Cardiac septum (tissue), 1 donor: Measurements from ENCODE around the gene HS3ST3B1. TPM values are rescaled to one million over a fixed set of nuclear protein-coding genes. Genes with fewer than 3 reads are reported as not detected.

Experiments used
- DNase-seq: peaks from one replicate; pipeline ENCODE4 v3.0.0-alpha.2; 2020; ENCODE audit warnings: low spot score
- intact Hi-C: fragments of 100-400 bp; cut with DNase I; formaldehyde crosslinking; loops from one replicate; pipeline ENCODE4 v1.14.0; 2022
- total RNA-seq: library from RNA; stranded (reverse); fragmentation: NEBNext Ultra II Directional; extraction: Animal tissue kit (Norgen Biotek cat#: 25700); gene quantifications from one replicate; pipeline ENCODE4 v1.2.1, GENCODE V29; 2021
- donor health status: DM: no; HTN: no; CAD: no.

The HS3ST3B1 gene
- total RNA-seq, 1 donor from 2014 or later = 2.6 TPM

DNA sequence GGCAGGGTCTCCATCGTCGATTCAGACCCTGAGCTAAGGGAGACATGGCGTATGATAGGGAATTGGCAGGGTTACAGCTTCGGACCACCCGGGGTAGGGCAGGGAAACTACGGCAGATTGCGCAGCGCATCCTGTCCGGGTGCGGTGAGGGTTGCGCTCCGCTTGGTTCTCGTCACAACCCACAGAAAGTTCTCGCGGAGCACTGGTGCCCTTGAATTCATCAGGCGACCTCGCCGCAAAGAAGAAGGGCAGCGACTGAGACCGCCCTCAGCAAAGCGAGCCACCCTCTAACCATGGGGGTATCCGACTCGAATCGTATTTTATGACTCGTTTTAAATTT, 1.2 kb downstream of the HS3ST3B1 start:
- intact Hi-C loops = loop anchor here (2.0 to 10.0 kb wide), 2 partner anchors 707 to 957 kb away; no protein-coding TSS in a partner anchor
- no peak for DNase-seq

DNA sequence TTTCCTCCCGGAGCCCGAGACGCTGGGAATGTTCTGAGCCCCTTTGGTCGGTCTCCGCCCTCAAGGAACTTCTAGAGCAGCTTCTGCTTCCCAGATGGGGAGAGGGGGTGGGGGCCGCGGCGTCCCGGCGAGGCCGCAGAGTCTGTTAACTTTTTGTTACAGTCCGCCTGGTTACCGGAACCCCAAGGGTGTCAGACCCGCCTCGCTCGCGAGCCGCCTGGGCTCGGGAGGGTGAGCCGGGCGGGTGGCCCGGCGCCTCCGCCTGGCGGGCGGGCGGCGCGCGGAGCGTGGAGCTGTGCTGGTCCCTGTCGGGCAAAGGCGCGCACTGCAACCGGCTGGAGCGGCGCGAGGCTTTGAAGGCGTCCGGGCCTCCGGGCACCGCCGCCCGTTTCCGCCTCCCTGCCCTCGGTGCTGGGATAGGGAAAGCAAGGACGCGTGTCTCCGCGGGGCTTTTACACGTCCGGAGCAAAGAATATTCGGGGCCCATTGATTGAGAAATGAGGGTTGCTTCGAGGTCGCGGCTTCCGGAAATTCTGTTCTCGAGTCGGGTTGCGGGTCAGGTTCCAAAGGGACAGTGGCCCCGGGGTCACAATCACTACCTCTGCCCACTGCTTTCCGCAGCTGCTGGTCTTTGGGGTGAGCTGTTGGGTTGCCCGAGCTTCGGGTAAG, 1.7 kb downstream of the HS3ST3B1 start:
- DNase-seq = peak; percentile 94
- intact Hi-C loops = loop anchor here (2.0 to 10.0 kb wide), 2 partner anchors 708 to 958 kb away; no protein-coding TSS in a partner anchor

- intact Hi-C loops = loop anchor here (2.0 to 10.0 kb wide), 2 partner anchors 709 to 959 kb away; no protein-coding TSS in a partner anchor
- no peak for DNase-seq
Observed at GRCh38 chr17:14303343-14304221, 2.7 kb downstream of the HS3ST3B1 start.

DNA sequence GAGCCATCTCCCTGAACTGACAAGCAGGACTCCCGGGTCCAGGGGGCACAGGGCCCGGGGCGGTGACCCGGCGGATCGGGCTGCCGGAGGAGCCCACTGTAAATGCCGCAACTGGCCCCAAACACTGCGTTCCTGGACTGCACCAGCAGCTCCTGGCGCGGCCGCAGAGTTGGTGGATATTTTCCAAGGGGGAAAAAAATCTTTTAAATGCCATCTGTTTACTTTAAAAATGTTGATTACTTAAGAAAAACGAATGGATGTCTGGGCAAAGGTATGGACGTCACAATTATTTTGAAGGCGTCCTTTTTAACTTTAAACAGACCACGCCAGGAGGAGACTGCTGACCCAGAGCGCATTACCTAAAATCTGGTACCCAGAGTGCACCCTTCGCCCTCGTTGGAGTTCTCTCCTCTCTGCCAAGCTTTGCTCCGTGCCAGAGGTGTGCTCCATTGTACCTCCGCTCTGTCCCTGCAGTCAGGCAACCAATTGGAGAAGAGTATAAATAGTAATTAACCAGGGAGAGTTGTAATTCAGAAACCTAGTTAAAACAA, 3.4 kb downstream of the HS3ST3B1 start:
- intact Hi-C loops = loop anchor here (10.0 kb wide), 1 partner anchor 959 kb away; no protein-coding TSS in a partner anchor
- no peak for DNase-seq

GRCh38 chr17:14304773-14305517, 4.1 kb downstream of the HS3ST3B1 start:
- DNase-seq = no peak
- intact Hi-C loops = loop anchor here (10.0 kb wide), 1 partner anchor 960 kb away; no protein-coding TSS in a partner anchor

- DNase-seq = no peak
- intact Hi-C loops = loop anchor here (10.0 kb wide), 1 partner anchor 961 kb away; no protein-coding TSS in a partner anchor
Observed at GRCh38 chr17:14305785-14306496, 5.1 kb downstream of the HS3ST3B1 start.

- DNase-seq = no peak
- intact Hi-C loops = loop anchor here (10.0 kb wide), 1 partner anchor 962 kb away; no protein-coding TSS in a partner anchor
Observed at GRCh38 chr17:14306596-14306995, 5.7 kb downstream of the HS3ST3B1 start.

- intact Hi-C loops = loop anchor here (10.0 kb wide), 1 partner anchor 963 kb away; no protein-coding TSS in a partner anchor
- no peak for DNase-seq
Observed at GRCh38 chr17:14307560-14308024, 6.7 kb downstream of the HS3ST3B1 start.

DNA sequence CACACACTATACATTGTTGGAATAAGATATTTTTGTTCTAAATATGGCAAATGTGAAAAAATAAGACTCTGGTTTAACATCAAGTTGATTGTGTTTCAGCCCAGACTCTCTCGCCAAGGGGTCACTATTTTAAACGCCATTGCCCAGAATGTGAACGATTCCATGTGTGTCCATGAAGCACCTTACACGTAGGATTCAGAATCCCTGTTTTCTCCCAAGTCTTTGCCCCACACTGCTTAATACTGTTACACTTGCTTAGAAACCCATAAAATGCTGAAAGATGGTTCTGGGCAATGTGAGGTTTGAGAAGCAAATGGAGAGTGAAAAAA, 7.7 kb downstream of the HS3ST3B1 start:
- no peak for DNase-seq
- intact Hi-C loops = loop anchor here (10.0 kb wide), 1 partner anchor 964 kb away; no protein-coding TSS in a partner anchor

DNA sequence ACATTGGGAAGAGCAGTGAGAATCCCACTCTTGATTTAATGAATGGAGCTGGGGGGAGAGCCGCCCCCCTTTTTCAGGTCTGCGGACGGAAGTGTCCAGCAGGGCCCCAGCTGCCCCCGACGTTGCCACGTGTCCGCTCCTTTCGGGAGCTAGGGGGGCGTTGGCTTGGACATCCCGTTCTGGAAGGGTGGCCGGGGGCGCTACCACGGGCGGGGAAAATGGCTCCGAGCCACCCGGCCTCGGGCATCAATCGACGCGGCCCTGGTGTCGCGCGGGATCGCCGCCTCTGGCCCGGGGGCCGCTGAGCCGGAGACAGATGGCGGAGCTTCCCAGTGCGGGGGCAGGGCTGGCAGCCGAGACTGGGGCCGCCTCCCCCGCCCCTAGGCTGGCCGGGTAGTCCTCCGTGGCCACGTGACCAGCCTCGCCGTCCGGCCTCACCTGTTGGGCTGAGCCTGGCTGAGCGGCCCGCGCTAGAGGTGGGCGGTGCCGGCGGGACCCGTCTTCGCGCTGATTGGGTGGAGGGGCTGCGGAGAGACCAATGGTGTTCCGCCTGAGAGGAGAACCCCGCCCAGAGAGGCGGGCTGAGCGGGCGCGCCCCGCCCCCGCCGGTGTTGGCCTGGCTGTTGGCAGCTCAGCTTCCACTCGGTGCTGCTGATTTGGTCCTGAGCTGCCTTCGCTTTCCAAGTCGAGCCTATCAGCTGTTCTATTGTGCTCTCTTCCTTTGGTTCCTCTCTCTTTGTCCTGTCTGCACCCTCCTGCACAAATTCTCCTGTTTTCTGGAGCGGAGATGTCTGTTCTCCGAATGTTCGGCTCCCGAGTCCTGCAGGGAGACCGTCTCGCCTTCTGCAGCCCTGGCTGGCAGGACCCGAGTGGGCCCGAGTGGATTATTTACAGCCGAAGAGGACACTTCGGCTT, 8.3 kb downstream of the HS3ST3B1 start:
- intact Hi-C loops = loop anchor here (10.0 kb wide), 1 partner anchor 964 kb away; no protein-coding TSS in a partner anchor
- DNase-seq = peak; percentile 97

DNA sequence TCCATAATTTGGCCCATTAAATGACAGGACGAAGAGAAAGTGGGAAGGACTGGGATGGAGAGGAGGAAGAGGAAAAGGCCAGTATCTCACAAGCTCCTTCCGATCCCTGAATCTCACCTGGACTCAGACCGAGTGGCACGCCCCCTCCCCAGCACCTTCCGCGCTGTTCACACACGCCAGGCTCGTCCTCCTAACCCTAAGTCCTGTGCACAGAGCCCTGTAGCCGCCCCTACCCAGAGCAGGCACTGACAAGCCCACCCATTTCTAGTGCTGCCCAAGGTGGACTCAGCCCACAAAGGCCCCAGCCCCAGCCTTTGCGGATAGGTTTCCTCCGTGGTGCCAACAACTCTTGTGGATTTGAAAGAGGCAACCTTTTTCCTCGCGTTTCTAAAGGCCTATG, 9.2 kb downstream of the HS3ST3B1 start:
- intact Hi-C loops = no loop called here

DNA sequence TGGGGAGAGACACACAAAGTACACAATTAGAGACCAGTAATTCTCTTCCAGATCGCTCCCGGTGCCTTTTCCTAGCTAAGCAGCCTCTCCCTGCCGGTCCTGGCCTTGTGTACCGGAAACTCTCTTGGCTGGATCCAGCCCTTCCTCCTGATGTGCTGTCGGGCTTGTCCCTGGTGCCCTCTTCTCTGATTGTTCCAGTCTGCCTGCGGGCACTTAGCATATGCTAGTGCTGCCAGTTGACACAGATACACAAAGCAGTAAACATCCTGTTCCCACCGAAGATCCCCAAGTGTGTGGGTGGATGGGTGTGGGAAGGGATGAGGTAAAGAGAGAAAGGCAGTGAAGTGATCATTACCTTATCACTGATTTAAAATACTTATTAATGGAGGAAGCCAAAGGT, 9.7 kb downstream of the HS3ST3B1 start:
- intact Hi-C loops = no loop called here
- DNase-seq = no peak

More for the DNA sequence above, 9.2 kb downstream of the HS3ST3B1 start:
- no peak for DNase-seq

DNA sequence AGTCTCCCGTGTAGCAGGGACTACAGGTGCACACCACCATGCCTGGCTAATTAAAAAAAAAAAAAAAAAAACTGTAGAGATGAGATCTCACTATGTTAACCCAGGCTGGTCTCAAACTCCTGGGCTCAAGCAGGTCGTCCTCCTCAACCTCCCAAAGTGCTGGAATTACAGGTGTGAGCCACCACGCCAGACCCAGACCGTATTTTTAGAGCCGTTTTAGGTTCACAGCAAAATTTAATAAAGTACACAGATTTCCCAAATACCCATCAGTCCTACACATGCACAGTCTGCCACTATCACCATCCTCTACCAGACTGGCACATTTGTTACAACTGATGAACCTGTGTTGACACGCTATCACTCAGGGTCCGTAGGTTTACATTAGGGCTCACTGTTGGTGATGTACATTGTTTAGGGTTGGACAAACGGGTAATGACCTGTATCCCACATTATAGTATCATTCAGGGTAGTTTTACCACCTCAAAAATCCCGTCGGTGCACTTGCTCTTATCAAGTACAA, 10.4 kb downstream of the HS3ST3B1 start:
- no peak for DNase-seq
- intact Hi-C loops = no loop called here

- intact Hi-C loops = no loop called here
- no peak for DNase-seq
Observed at GRCh38 chr17:14311981-14312380, 11.1 kb downstream of the HS3ST3B1 start.

DNA sequence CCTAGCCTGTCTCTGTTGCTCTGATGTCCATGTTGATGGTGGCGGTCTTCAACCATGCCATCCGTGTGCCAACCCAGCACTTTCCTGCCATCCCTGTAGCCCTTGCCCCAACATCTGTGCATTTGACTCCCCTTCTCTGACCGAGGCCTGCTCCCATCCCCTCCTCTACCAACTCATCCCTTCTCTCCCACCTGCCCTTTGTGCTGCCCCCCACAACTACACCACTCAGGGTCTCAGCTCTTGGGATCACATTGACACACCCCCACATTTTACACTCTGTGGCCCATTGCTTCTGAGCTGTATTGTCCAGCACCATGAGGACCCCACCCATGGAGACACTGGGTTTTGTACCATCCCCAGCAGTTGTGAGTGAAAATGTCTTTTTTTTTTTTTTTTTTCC, 11.6 kb downstream of the HS3ST3B1 start:
- intact Hi-C loops = no loop called here
- DNase-seq = no peak

GRCh38 chr17:14316126-14316832, 15.4 kb downstream of the HS3ST3B1 start:
- DNase-seq = no peak
- intact Hi-C loops = no loop called here

DNA sequence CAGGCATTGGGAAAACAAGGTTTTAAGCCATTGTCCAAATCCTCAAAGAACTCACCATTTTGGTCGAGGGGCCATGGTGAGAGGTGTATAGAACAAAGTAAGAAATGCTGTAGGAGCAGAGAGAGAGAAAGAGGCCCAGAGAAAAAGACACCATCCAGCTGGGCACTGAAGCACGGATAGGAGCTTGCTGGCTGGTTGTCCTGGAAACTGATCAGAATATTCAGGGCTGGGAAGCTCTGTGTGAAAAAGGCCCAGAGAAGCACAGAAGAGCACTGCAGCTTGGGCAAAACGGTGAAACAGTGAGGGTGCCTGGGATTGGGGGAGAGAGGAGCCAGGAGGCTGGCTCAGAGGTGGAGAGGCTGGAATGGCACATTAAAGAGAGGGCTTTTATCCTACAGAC, 16.5 kb downstream of the HS3ST3B1 start:
- DNase-seq = no peak
- intact Hi-C loops = no loop called here
